ENCODE data around the gene EEF1E1. TPM values are rescaled to one million over a fixed set of nuclear protein-coding genes. Genes with fewer than 3 reads are reported as not detected.

EEF1E1 gene
- total RNA-seq, 1 donor from 2014 or later = 44.5 TPM

DNA sequence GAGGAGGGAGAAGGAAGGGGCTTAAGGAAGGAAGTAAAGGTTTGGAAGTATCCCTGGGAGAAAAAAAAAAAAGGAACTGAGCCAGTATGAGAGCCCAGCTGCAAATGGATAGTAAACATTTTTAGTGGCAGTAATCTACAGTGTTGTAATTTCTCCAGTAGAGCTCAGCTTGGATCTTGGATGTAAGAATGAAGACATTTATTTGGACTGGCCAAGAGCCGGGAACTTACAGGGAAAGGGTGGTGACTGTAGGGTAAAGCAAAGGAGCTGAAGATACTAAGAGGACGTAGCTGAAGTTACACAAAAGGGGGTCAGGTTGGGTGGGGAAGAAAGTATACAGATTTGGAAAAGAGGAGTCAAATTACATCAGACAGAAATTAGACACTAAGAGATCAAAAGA is 13.5 kb downstream of the EEF1E1 start:
- H3K27me3 Mint-ChIP-seq (ENCODE audit: low read depth, unreplicated experiment) = no peaks in the 10 kb centered on the region
- H3K36me3 ChIP-seq (ENCODE audit: insufficient read depth, low read length) = peaks cover 34% of the 10 kb centered on the region
- FAIRE-seq = no peak
- no peak overlapping the region for H3K4me3 Mint-ChIP-seq (ENCODE audit: unreplicated experiment)
- no peak overlapping the region for H3K27ac ChIP-seq (ENCODE audit: low read depth, low read length)
- H3K4me2 ChIP-seq (ENCODE audit: low read length) = no peak overlapping the region
- peaks cover 21% of the 10 kb centered on the region for H3K4me1 ChIP-seq (ENCODE audit: insufficient read depth, low read length)
- TF ChIP-seq EZH2 (IDR thresholded peaks at IDR 0.05; ENCODE audit: insufficient read depth, low read length) (no peak), CTCF (IDR thresholded peaks at IDR 0.05; ENCODE audit: insufficient read depth, low read depth, low read length) (no peak)
- peaks cover 26% of the 10 kb centered on the region for H3K4me1 Mint-ChIP-seq (ENCODE audit: low read depth, unreplicated experiment)
- no peaks in the 10 kb centered on the region for H4K20me1 ChIP-seq (ENCODE audit: insufficient read depth, low read length)
- no peak for DNase-seq (ENCODE audit: low read depth)
- no peak overlapping the region for H2AFZ ChIP-seq (ENCODE audit: low read depth, low read length)
- peaks cover 3% of the 10 kb centered on the region for H3K9me3 Mint-ChIP-seq (ENCODE audit: unreplicated experiment)
- H3K79me2 ChIP-seq (ENCODE audit: insufficient read depth, low read length) = peaks cover 11% of the 10 kb centered on the region
- H3K36me3 Mint-ChIP-seq (ENCODE audit: low read depth, unreplicated experiment) = peaks cover 36% of the 10 kb centered on the region
- no peak overlapping the region for H3K9ac ChIP-seq (ENCODE audit: low read length)
- H3K4me3 ChIP-seq (ENCODE audit: insufficient read depth, low read depth, low read length) = no peak overlapping the region
- no peaks in the 10 kb centered on the region for H3K9me3 ChIP-seq (ENCODE audit: insufficient read depth, low read depth, low read length)
- no peak overlapping the region for H3K27ac Mint-ChIP-seq (ENCODE audit: unreplicated experiment)
- H3K27me3 ChIP-seq (ENCODE audit: insufficient read depth, low read length) = no peaks in the 10 kb centered on the region

GRCh38 chr6:8087870-8088754 is 14.2 kb downstream of the EEF1E1 start:
- FAIRE-seq = no peak
- Mint-ChIP-seq H3K36me3 (ENCODE audit: low read depth, unreplicated experiment) (peaks cover 36% of the 10 kb centered on the region), H3K4me1 (ENCODE audit: low read depth, unreplicated experiment) (peaks cover 32% of the 10 kb centered on the region), H3K27ac (ENCODE audit: unreplicated experiment) (no peak overlapping the region), H3K27me3 (ENCODE audit: low read depth, unreplicated experiment) (no peaks in the 10 kb centered on the region), H3K4me3 (ENCODE audit: unreplicated experiment) (no peak overlapping the region), H3K9me3 (ENCODE audit: unreplicated experiment) (peaks cover 3% of the 10 kb centered on the region)
- Histone ChIP-seq H4K20me1 (ENCODE audit: insufficient read depth, low read length) (no peaks in the 10 kb centered on the region), H3K27ac (ENCODE audit: low read depth, low read length) (no peak overlapping the region), H3K4me3 (ENCODE audit: insufficient read depth, low read depth, low read length) (no peak overlapping the region), H3K4me2 (ENCODE audit: low read length) (no peak overlapping the region), H2AFZ (ENCODE audit: low read depth, low read length) (no peak overlapping the region), H3K27me3 (ENCODE audit: insufficient read depth, low read length) (no peaks in the 10 kb centered on the region), H3K9me3 (ENCODE audit: insufficient read depth, low read depth, low read length) (no peaks in the 10 kb centered on the region), H3K4me1 (ENCODE audit: insufficient read depth, low read length) (peaks cover 26% of the 10 kb centered on the region), H3K9ac (ENCODE audit: low read length) (no peak overlapping the region), H3K36me3 (ENCODE audit: insufficient read depth, low read length) (peaks cover 34% of the 10 kb centered on the region), H3K79me2 (ENCODE audit: insufficient read depth, low read length) (peaks cover 7% of the 10 kb centered on the region)
- TF ChIP-seq CTCF (IDR thresholded peaks at IDR 0.05; ENCODE audit: insufficient read depth, low read depth, low read length) (no peak), EZH2 (IDR thresholded peaks at IDR 0.05; ENCODE audit: insufficient read depth, low read length) (no peak)
- DNase-seq (ENCODE audit: low read depth) = no peak
